Activated naive CD4-positive, alpha-beta T cell treated with Interleukin-2 at 50 U/mL for 16 hours (primary cell): ENCODE results near the gene OVAAL.
"Not testable (repeated sequence)": the region's sequence is repeated elsewhere in the genome, so short reads cannot be mapped to it uniquely, and the experiment has no call there.

Experiments
- DNase-seq: peaks from one replicate; pipeline ENCODE4 v3.0.0-alpha.2; 2020

The OVAAL gene

DNA sequence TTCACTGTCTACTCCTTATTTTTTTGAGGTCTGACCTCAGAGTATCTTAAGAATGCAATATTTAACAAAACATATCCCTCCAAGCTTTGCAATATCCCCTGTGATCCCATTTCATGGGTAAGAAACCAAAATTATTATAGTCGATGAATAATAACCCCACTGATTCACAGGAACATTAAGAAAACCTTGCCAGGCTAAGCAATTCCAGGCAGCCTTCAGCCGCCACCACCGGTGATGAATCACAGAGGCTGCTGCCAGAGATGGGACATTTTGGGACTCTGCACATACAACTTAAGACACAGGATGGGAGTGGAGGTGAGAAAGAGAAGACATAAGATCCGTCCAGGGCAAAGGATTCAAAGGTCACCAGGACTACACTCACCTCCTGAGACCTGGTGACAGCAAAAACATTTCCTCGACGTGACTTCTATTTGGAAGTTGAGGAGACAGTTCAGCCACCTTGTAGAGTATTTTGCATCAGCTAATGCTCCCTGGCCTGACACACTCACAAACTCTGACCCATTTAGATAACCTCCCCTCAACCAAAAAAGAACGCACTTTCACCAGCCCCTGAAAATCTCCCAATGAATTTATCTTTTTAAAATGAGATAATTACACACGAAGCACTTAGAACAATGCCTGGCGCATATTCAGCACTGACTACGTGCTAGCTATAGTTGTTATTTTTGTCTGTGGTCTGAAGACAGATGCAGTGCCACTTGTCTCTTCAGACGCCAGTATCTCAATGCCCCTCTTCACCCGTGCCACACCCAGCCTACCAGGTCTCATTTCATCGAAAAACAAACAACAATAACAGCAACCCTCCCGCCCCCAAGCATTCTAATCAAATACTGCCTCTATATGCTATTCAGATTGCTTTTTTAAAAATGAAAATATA lies 17.8 kb upstream of the OVAAL start:
- no peak for DNase-seq

DNA sequence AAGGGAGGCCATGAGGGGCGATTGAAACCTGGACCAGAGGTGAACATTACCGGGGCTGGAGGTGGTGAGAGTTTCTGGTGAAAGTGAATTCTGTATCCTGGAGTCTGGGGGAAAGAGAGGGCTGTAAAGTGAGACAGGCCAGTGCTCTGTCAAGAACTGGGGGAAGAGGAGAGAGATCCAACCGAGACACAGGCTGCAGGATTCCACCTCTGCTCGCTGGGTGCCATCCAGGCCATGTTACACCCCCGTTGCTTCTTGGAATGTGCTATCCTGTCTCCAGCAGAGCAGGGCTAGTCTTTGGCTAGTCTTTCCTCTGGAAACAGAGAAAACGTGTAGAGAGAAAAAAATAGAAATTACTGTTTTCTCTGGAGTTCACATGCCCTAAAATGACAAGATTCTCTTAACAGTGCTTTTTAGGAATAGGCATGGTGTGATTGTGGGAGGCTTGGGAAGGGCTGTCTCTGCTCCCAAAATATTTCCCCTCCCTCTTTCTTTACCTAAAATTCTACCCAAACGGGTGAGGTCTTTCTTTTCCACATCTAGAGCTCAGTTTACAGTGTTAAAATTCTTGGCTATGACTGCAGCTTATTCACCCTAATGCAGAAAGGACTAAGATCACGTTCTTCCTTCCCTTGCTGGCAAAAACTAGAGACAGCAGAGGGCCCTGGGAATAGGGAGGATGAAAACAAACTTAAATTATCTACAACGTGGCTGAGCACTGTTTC lies 16.5 kb upstream of the OVAAL start:
- no peak for DNase-seq

DNA sequence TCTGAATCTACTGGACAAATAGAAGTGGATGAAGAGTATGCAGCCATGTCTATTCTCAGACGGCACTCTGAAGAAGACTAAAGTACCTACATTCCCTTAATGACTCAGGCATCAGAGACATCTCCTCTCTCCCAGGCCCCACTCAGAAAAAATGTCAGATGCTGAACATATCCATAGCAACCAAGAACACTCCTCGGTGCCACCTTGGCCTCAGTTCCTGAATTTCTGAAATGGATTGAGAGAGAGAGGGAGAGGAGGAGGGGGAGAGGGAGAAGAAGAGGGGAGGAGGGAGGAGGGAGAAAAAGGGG lies 16.0 kb upstream of the OVAAL start:
- no peak for DNase-seq

DNA sequence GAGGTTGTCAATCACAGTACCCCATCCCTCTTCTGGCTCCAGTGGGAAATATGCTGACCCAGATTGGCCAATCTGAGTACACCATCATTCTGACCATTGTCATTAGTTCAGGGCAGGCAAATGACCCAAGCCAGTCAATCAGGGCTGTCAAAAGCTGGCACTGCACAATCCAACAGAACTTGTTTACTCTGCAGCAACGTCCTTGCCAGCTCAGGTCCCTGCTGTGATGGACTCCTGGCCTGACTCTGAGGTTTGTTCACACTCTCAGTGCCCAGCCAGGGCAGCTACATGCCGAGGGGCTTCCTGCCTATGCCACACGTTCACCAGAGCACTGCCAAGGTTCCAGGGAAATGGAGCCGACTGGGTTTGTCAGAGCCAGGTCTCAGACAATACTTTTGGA lies 14.7 kb upstream of the OVAAL start:
- no peak for DNase-seq

DNA sequence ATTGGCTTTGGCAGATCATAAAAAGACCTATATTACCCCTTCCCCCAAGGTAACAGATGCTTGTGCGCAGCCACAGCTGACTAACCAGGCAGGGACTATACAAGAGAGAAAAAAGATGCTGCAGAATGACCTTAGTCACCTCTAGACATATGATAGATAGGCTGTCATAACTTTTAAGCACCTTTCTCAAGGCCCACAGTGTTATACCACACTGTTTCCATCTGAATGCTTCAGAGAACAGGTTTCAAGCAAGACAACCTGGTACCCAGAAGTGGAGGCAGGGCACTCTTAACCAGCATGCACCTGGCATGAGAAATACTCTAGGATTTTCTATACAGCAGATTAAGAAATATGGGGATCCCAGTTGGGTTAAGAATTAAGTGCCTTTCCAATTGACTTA lies 12.8 kb upstream of the OVAAL start:
- DNase-seq, result no peak

DNA sequence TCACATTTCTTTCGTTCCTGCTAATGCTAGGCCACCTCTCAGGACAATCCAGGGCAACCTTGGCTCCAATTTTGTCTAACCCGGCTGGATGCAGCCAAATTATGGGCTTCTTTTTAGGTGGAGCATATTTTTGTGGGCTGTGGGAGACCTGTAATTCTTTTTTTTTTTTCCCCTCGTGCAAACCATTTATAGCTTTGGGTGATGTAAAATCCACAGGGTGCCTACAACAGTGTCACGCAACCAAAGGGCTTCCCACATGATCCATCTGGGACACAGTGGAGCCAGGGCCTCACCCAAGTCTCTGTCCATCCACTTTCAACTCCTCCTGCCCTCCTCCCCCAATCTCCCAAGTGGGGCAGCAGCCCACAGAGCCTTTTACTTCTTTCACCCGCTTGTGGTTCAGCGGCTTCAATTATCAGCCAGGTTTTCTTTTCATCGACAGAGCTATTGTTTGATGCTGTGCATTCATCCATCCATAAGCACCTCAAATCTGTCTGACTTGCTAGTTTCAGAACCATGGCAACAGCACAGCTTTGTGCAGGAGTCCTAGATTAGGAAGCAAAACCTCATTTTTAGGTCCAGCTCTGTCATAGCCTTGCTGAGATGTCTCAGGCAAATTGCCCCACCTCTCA lies 10.0 kb upstream of the OVAAL start:
- DNase-seq, result no peak

DNA sequence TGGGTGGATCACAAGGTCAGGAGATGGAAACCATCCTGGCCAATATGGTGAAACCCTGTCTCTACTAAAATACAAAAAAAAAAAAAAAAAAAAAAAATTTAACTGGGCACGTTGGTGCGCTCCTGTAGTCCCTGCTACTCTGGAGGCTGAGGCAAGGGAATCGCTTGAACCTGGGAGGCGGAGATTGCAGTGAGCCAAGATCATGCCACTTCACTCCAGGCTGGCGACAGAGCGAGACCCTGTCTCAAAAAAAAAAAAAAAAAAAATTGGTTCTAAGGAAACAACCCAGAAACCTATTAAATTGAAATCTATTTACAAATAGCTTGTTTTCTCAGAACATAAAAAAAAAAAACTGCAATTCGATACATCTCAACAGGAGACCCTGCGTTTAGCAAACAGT lies 9.0 kb upstream of the OVAAL start:
- DNase-seq, result not testable (repeated sequence)

DNA sequence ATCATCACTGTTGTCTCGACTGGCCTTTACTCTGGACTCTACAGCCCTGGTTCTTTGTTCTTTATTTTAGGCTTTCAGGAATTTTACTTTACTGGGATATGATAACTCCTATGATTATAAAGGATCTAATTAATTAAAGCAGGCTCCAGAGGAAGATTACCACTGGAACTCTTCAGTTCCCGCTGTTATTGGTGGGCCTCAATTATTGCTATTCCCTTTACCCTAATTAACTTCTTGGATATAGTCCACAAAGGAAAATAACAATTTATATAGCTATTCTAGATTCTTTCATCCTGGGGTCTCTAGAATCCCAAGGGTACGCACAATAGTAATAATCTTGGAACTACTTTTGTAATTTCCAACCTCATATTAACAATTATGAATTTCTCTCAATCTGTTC lies 8.5 kb upstream of the OVAAL start:
- no peak for DNase-seq

DNA sequence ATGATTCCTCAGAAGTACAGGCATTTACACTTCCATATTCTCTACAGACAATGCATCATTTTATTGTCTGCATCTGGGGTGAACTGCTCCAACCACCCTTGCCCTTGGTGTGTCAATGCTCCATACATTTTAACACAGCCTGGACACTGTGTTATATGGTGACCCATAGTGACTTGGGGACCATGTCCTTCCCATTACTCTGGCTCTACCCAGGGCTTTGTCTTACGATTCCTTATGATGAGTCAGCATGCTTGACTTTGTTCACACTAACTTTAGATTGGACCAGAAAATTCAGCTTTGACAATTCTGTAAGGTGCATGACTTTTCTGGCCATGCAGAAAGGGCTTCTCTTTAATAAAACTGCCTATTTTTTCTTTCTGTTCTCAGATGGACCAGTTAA lies 6.8 kb upstream of the OVAAL start:
- no peak for DNase-seq

DNA sequence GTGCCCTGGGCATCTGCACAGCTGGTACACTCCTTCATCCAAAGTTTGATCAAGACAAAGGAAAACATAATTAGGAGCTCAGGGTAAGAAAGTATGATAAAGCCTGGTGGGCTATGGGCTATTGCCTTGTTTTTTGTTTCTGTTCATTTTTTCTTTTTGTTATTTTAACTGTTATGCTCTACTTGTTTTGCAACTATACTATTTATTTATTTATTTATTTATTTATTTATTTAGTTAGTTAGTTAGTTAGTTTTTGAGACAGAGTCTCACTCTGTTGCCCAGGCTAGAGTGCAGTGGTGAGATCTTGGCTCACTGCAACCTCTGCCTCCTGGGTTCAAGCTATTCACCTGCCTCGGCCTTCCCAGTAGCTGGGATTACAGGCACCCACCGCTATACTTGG lies 5.7 kb upstream of the OVAAL start:
- DNase-seq, result not testable (repeated sequence)

DNA sequence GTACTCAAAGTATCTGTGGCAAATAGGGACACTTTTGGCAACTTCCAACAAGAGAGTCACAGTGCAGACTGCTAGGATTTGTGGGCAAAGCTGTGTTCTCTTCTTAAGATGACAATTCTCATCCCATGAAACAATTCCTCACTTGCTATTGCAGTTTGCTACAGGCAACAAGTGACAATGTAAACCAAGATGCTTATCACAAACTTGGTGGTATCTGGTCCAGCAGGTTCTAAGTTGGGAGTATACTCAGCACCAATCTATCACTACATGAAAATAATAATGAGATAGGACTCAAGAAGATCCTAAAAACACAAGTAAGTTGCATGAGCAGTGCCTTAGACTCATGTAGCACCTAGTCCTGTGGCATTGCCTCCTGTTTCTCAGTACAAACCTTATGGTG lies 3.4 kb upstream of the OVAAL start:
- no peak for DNase-seq

DNA sequence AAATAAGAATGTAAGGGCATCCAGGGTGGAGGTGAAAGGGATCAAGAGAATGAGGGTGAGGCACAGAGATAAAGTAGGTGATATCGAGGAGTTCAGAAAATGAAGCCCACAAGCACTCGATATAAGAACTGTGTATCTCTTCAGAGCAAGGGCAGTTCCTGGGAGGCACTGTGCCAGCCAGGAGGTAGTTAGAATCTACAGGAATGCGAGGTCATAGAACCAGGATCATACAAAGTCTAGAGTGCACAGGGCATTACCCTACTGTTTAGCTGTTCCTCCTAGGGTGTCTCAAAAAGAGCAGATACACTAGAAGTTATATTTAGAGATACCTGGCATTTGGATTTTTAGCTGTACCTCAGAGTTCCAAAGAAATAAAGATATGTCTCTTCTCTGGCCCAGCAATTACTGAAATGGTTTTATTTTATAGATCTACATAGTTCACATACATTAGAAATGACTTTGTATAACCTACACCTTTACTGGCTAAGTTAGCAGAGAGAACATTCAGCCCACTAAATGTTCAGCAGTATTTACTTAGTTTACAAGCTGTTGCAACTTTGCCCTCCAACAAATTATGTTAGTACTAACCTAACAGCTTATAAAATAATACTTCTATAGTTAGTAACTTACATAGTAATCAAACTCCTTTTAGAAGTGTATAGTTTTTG lies 1.6 kb downstream of the OVAAL start:
- DNase-seq, result no peak

DNA sequence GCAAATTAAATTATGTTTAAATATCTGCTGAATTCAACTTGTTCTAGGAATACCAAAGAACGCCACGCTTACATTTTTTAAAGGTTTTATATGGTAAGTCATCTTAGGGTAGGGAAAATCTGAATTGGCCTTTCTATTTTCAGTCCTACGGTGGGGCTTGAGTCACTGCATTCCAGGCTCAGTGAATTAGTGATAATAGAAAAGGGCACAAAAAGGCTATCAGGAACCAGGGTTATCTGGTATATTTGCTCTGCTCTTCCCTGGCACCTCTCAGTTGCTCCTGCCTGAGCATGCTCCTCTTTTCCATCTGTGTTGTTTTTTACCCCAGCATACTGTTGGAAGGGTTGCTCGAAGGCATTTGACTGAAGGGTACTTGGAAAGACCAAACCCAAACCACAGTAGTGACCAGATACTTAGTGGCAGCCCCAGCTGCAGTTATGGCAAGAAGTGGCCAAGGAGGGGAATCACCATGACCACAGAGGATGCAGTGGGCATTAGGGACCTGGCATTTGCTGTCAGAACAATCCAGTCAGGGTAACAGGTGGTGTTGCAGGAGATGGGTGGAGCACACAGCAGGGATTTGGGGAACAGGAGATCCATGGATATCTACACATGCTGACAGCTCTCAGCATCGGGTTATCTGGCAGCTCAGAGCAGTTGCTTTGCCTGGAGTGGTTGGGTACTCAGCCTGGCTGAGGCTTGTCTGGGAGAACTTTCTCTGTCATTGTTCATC lies 2.3 kb downstream of the OVAAL start:
- no peak for DNase-seq

DNA sequence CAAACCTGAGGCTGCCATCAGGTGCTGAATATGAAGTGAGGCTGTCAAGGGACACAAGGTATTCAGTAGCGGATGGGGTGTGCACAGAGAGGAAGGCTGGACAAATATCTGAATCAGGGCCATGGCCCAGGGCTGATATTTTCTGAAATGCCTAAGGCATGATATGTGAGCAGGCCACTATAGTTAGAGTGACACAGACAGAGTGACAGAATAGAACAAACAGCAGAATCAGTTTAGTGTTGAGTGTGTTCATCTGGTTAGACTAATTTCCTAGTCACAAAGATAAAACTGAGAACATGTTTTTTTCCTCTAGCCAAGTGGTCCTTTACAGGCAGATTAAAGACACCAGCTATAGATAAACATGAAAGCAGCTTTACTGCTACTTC lies 3.9 kb downstream of the OVAAL start:
- no peak for DNase-seq

DNA sequence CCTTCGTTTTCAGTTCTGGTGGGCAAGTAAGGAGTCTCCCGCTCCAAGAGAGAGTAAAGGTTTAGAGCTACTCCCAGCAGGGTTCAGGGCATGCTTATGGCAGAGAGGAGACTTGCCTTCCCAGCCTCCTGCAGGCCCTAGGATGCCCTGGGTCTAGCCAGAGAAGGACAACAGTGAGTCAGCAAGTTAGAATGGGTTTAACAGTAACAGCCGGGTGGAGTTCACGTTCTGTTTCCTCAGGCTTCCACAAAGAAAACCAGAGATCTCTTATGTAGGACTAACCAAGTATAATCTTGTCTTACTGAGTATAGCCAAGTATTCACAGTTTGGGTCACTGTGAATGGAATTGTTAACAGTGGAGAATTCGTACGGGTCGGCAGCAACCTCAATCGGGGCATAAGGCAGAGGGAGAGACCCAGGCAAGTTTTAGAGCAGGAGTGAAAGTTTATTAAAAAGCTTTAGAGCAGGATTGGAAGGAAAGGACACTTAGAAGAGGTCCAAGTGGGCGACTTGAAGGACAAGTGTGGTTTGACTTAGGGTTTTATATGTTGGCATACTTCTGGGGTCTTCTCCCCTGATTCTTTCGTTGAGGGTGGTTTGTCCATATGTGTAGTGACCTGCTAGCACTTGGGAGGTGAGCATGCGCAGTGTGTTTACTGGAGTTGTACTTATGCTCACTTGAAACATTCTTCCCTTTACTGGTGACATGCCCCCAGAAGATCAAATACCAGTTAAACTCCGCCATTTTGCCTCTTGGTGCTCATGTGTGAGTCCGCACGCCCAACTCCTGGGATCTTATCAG lies 4.5 kb downstream of the OVAAL start:
- DNase-seq, result no peak

DNA sequence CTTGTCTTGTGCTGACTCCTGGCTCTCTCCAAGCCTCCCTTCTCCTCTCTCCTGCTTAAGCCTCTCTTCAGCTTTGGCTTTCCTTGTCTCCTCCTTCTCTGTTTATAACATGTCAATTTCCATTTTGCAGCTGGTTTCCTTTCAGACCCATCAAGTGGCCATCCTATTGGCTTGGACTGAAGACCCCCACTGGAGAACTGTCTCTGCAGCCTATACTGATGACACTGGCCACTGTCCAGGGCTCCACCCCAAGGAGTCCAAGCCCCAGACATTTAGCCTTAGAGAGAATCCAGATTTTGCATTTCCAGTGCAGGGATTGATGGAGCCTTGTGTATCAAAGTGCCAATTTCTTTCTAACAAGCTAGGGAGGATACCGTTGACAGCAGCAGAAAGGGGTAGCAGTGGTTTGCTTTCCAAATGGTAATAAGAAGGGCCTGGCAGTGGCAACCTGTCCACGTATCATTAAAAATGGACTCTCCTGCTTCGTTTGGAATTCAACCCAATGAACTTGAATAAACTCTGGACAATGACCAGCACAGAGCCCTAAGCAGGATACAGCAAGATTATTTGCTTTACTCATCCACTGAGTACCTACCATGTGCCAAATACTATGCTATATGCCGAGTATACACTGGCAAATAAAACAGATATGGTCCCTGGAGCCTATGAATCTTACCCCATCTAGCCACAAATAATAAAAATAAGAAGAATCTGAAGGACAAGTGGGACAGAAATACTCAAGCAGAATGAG lies 6.5 kb downstream of the OVAAL start:
- no peak for DNase-seq

DNA sequence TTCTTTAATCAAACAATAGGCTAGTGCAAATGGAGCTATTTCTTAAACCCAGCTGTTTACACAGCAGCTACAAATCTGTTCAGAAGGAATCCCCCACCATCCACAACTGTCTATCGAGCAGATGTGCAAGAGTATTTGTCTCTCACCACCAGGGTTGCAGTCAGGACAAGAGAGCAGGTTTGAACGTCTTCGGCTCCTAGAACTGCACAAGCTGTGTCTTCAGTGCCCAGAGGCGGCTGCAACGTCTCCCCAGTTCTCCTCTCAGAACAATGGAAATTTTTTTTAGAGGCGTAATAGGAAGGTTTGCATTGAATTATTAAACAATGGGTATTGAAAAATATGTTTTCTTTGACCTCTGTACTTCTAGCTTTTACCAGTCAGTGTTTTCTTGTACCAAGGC lies 7.3 kb downstream of the OVAAL start:
- no peak for DNase-seq

DNA sequence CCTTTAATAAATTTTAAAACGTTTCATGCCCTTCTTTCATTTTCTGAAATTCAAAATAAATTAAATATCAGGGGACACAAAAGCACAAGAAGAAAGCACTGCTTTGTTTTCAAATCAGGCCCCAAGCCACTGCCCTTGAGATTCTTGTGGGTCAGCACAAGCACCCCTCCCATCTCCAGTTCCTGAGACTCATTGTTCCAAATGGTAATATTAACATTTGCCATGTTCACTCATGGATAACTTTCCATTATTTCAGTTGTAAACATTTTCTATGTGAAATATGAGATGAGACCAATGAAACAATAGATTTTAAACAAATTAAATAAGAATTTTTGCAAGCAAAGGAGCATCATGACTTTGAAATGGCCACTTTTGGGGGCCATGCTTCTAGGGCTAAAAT lies 7.7 kb downstream of the OVAAL start:
- no peak for DNase-seq

DNA sequence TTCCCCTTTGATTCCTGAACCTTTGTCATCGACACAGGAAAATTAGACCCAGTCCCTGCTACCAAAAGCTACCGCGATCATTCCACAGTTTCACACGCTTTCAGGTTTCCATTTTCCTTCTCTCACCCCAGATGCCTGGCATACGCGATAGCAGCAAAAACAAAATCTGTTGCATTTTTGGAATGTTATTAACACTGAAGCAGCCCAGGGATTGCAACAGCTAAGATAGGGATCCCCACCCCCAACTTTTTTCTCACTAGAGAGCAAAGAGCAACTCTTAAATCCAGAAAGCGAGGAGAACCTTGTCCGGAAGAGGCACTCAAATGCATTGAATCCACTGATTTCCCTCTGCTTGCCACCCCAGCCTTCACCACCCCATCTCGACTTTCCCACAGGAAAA lies 8.9 kb downstream of the OVAAL start:
- DNase-seq, result no peak

DNA sequence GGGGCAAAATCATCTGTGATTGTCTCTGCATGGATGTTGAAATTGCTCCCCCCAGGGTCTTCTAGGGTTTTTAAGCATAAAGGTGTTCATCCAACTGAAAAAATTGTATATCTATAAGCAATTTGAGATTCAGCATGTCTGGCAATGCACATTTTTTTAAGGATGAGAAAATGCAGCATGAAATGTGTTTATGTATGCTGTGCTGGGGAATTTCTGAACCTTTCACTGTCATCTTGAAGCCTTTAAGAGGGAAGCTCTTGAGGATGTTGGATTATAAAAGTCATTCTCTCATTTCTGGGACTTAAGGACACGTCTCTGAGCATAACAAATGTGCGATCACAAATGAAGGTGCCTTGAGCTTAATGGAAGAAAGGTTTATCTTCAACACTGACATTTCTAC lies 9.4 kb downstream of the OVAAL start:
- DNase-seq, result no peak
